Subcutaneous adipose tissue (tissue), 4 donors: ENCODE measurements around the gene METTL26. TPM values are rescaled to one million over a fixed set of nuclear protein-coding genes. Genes with fewer than 3 reads are reported as not detected.

ENCODE experiments used
- total RNA-seq, 4 donors: library from RNA; depleted of rRNA; stranded (reverse); fragments of >200 nt; gene quantifications; one replicate each; pipeline ENCODE4 v1.1.0, GENCODE V29; 2016
- TF ChIP-seq, protein P1 (sequence below): fragments of 450-650 bp; IDR thresholded peaks from one replicate; pipeline ENCODE4 v1.5.1; 2016; ENCODE audit warnings: low read depth, mild to moderate bottlenecking, control low read depth, antibody characterized with exemption, moderate library complexity

The METTL26 gene
- total RNA-seq, 4 donors from 2014 or later: 72.2 to 199 (median 117) TPM

DNA sequence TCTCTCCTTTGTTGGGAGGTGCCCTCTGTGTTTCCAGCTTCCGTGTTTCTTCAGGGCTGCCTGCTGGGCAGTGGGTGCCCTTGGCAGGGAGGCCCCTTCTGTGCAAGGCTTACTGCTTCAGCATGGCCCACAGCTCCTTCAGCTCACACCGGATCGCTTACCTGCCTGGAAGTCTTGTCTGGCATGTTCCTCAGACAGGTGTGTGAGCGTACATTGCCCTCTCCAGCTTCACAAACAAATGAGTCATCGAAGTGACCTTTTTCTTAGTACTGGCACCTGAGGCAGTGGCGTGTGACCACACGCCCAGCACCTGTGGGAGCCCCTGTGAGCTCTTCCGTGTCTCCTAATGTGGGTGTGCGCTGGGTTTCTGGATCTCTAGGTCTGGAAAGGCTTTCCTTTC, 42.7 kb downstream of the METTL26 start:
- TF ChIP-seq, protein P1, sequence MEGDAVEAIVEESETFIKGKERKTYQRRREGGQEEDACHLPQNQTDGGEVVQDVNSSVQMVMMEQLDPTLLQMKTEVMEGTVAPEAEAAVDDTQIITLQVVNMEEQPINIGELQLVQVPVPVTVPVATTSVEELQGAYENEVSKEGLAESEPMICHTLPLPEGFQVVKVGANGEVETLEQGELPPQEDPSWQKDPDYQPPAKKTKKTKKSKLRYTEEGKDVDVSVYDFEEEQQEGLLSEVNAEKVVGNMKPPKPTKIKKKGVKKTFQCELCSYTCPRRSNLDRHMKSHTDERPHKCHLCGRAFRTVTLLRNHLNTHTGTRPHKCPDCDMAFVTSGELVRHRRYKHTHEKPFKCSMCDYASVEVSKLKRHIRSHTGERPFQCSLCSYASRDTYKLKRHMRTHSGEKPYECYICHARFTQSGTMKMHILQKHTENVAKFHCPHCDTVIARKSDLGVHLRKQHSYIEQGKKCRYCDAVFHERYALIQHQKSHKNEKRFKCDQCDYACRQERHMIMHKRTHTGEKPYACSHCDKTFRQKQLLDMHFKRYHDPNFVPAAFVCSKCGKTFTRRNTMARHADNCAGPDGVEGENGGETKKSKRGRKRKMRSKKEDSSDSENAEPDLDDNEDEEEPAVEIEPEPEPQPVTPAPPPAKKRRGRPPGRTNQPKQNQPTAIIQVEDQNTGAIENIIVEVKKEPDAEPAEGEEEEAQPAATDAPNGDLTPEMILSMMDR: no peak

- TF ChIP-seq, protein P1: no peak
Observed at GRCh38 chr16:592518-593306, 43.4 kb downstream of the METTL26 start.

DNA sequence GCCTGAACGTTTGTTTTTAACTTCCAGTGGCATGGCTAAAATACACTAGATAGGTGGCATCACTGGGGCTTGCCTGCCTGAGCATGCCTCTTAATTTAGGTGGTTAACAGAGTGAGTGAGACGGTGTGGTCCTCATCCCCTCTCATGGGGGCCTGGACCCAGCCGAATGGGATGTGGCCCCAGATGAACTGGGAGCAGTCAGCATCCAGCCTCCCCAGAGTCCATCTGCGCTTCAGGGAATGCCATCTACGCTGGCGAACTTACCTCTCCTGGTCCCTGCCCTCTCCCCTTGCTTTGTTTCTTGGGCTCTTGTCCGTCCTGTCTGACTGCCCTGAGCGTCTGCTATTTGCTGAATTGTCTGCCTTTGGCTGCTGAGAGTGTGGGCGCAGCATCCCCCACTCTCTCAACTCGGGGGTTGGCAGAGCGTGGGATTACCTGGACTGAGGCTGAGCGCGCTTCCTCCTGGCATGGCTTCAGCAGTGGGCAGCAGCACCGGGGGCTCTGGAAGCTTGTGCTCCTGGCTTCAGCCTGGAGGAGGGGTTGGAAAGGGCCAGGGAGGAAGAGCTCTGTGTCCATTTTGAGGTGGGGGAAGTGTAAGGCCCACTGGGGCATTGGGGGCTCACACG, 44.1 kb downstream of the METTL26 start:
- TF ChIP-seq, protein P1: no peak

GRCh38 chr16:591231-591630, 44.9 kb downstream of the METTL26 start:
- TF ChIP-seq, protein P1: no peak

DNA sequence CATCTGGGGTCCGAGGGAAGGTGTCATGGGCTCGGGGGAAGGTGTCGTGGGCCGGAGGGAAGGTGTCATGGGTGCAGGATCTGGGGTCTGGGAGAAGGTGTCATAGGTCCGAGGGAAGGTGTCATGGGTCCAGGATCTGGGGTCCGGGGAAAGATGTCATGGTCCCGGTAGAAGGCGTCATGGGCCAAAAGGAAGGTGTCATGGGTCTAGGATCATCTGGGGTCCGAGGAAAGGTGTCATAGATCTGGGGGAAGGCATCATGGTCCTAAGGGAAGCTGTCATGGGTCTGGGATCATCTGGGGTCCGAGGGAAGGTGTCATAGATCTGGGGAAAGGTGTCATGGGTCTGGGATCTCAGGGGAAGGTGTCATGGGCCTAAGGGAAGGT, 45.3 kb downstream of the METTL26 start:
- TF ChIP-seq, protein P1: no peak

DNA sequence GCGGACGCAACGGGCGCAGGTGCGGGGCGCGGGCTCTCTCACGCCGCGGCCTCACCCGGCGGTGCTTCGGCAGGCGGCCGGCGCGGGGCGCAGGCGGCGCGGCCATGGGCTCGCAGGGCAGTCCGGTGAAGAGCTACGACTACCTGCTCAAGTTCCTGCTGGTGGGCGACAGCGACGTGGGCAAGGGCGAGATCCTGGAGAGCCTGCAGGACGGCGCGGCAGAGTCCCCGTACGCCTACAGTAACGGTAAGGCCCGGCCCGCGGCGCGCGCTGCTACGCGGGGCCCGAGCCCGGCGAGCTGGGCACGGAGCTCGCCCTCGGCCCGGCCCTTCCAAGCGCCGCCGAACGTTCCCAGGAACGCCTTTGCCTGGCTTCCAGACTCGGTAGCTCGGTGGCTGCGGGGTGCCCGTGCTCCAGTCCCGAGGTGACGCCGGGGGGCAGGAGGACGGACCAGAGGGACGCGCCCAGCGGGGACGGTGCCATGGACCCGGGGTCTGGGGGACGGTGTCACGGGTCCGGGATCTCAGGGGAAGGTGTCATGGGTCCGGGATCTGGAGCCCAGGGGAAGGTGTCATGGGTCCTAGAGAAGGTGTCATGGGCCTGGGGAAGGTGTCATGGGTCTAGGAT, 45.8 kb downstream of the METTL26 start:
- TF ChIP-seq, protein P1: no peak

DNA sequence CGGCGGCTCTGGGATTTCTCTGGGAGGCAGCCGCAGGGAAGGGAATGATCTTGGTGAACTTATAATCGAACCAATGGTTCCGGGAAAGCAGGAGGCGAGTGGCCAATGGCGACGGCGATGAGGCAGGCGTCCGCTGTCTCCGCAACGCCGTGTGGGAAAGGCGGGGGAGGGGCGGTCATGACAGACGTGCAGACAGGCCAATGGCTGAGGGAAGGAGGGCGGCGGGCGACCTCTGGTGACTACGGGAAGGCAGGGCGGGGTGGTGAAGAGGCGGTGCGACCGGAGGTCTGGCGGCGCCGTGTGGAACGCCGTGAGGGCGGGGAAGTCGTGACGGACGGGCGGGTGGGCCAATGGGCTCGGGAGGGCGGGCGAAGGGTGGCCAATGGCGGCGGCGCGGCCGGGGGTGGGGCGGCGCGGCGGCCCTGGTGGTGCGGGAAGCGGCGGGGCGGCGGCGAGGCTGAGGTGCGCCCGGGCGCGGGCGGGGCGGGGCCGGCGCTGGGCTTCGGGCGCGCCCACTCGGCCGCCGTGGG, 46.4 kb downstream of the METTL26 start, which contains the start of gene RAB40C:
Gene RAB40C (plus strand): TSS at position 409 of the 530 bp plus-strand sequence. CDS start 226 bp downstream, outside the sequence.
- TF ChIP-seq, protein P1: no peak
